ENCODE data around the gene CRHR1. TPM values are rescaled to one million over a fixed set of nuclear protein-coding genes. Genes with fewer than 3 reads are reported as not detected.

Gene CRHR1
- total RNA-seq, 1 experiment from 2014 or later: 1.6 TPM

GRCh38 chr17:45867702-45868101 is 83.6 kb downstream of the CRHR1 start:
- ATAC-seq (peak; percentile 61), DNase-seq (ENCODE audit: low spot score) (no peak)
- Mint-ChIP-seq H3K36me3 (no peaks in the 10 kb centered on the region), H3K4me1 (peaks cover 30% of the 10 kb centered on the region), H3K9me3 (peaks cover 14% of the 10 kb centered on the region), H3K4me3 (no peak overlapping the region), H3K27me3 (ENCODE audit: low read depth) (peaks cover 4% of the 10 kb centered on the region), H3K27ac (no peak overlapping the region)
- TF ChIP-seq NFYB (CRISPR knock-in tag; conservative IDR thresholded peaks at IDR 0.05; ENCODE audit: low read depth) (peak; percentile 41; the same call in 1 of the 2 replicates), USF2 (CRISPR knock-in tag; IDR thresholded peaks at IDR 0.05) (peak; percentile 87), ZNF532 (CRISPR knock-in tag; IDR thresholded peaks at IDR 0.05; ENCODE audit: borderline replicate concordance) (0 out of 2 replicates have a peak, but pooled peaks have one; percentile 47), MXD4 (CRISPR knock-in tag; IDR thresholded peaks at IDR 0.05; ENCODE audit: borderline replicate concordance) (no peak), ZNF263 (CRISPR knock-in tag; IDR thresholded peaks at IDR 0.05; ENCODE audit: low read depth) (no peak), NR1H2 (CRISPR knock-in tag; IDR thresholded peaks at IDR 0.05) (no peak), ESRRA (CRISPR knock-in tag; IDR thresholded peaks at IDR 0.05; ENCODE audit: borderline replicate concordance) (no peak), MYBL2 (CRISPR knock-in tag; IDR thresholded peaks at IDR 0.05) (no peak), RORB (CRISPR knock-in tag; IDR thresholded peaks at IDR 0.05) (no peak), USF1 (CRISPR knock-in tag; IDR thresholded peaks at IDR 0.05) (peak; percentile 75)
- CTCF ChIA-PET: interaction anchor here (0.7 to 1.3 kb wide), 5 partner anchors 15 to 84 kb away, joined by 3 to 5 read pairs (median 4); partner anchors contain the start of genes CRHR1 and MAPT
- POLR2A ChIA-PET: no interaction called here

GRCh38 chr17:45868276-45868675 is 84.2 kb downstream of the CRHR1 start:
- Mint-ChIP-seq H3K27me3 (ENCODE audit: low read depth) (peaks cover 4% of the 10 kb centered on the region), H3K4me3 (no peak overlapping the region), H3K9me3 (peaks cover 13% of the 10 kb centered on the region), H3K27ac (no peak overlapping the region), H3K4me1 (peaks cover 30% of the 10 kb centered on the region), H3K36me3 (no peaks in the 10 kb centered on the region)
- ChIA-PET CTCF (interaction anchor here (1.0 to 1.3 kb wide), 3 partner anchors 16 to 84 kb away, joined by 4 to 5 read pairs (median 4); partner anchors contain the start of gene CRHR1), POLR2A (no interaction called here)
- TF ChIP-seq ATF2 (CRISPR knock-in tag; IDR thresholded peaks at IDR 0.05; ENCODE audit: borderline replicate concordance, low read depth): no peak
- no peak for TF ChIP-seq GRHL2 (CRISPR knock-in tag; IDR thresholded peaks at IDR 0.05; ENCODE audit: insufficient replicate concordance, severe bottlenecking)
- TF ChIP-seq PRRX2 (CRISPR knock-in tag; IDR thresholded peaks at IDR 0.05): no peak
- TF ChIP-seq USF1 (CRISPR knock-in tag; IDR thresholded peaks at IDR 0.05): no peak
- no peak for TF ChIP-seq RORB (CRISPR knock-in tag; IDR thresholded peaks at IDR 0.05)
- TF ChIP-seq NR2C2 (CRISPR knock-in tag; IDR thresholded peaks at IDR 0.05): no peak
- no peak for TF ChIP-seq ELF4 (CRISPR knock-in tag; IDR thresholded peaks at IDR 0.05; ENCODE audit: low read depth)
- TF ChIP-seq SOX15 (CRISPR knock-in tag; IDR thresholded peaks at IDR 0.05): no peak
- no peak for TF ChIP-seq ZNF121 (CRISPR knock-in tag; IDR thresholded peaks at IDR 0.05)
- no peak for TF ChIP-seq CBFB (CRISPR knock-in tag; IDR thresholded peaks at IDR 0.05; ENCODE audit: low read depth)
- DNase-seq (ENCODE audit: low spot score) (no peak), ATAC-seq (no peak)
